SK-N-SH treated with all-trans-retinoic acid at 6 μM for 48 hours (cell line): ENCODE results near the gene YWHAE.

ENCODE experiments used
- ATAC-seq: fragments of 200-7000 bp; cut with Tn5 transposase; 3 replicates; pipeline ENCODE4 v1.9.1; 2020; ENCODE audit warnings: mild to moderate bottlenecking, moderate library complexity
- ARNTL ChIP-seq: fragments of 450-650 bp; formaldehyde crosslinking; IDR thresholded peaks from 2 replicates; pipeline ENCODE4 v1.5.0; 2020; ENCODE audit warnings: low read depth, mild to moderate bottlenecking, moderate library complexity, borderline replicate concordance
- BACH2 ChIP-seq: fragments of 250-450 bp; sonication (Bioruptor Pico); IDR thresholded peaks from 2 replicates; pipeline ENCODE4 v1.9.0; 2021; ENCODE audit warnings: mild to moderate bottlenecking, borderline replicate concordance
- CREB5 ChIP-seq: fragments of 250-450 bp; sonication (Bioruptor Pico); IDR thresholded peaks from 2 replicates; pipeline ENCODE4 v1.5.1; 2020; ENCODE audit warnings: low read depth, mild to moderate bottlenecking, moderate library complexity
- CSDC2 ChIP-seq: fragments of 250-450 bp; sonication (Bioruptor Pico); IDR thresholded peaks from 2 replicates; pipeline ENCODE4 v1.5.0; 2020; ENCODE audit warnings: mild to moderate bottlenecking, moderate library complexity
- ESRRG ChIP-seq: fragments of 250-450 bp; sonication (Bioruptor Pico); IDR thresholded peaks from 2 replicates; pipeline ENCODE4 v1.6.1; 2021; ENCODE audit warnings: mild to moderate bottlenecking
- GLIS3 ChIP-seq: fragments of 250-450 bp; sonication (Bioruptor Pico); IDR thresholded peaks from 2 replicates; pipeline ENCODE4 v1.5.0; 2020; ENCODE audit warnings: mild to moderate bottlenecking, moderate library complexity
- ISL1 ChIP-seq: fragments of 250-450 bp; sonication (Bioruptor Pico); IDR thresholded peaks from 2 replicates; pipeline ENCODE4 v2.1.2; 2022; ENCODE audit warnings: mild to moderate bottlenecking, moderate library complexity
- OSR1 ChIP-seq: fragments of 250-450 bp; sonication (Bioruptor Pico); IDR thresholded peaks from 2 replicates; pipeline ENCODE4 v1.8.0; 2022; ENCODE audit warnings: moderate library complexity, mild to moderate bottlenecking, inconsistent platforms
- PATZ1 ChIP-seq: fragments of 250-450 bp; sonication (Bioruptor Pico); IDR thresholded peaks from 2 replicates; pipeline ENCODE4 v1.8.0; 2020; ENCODE audit warnings: mild to moderate bottlenecking, moderate library complexity, borderline replicate concordance
- PPARA ChIP-seq: fragments of 250-450 bp; sonication (Bioruptor Pico); IDR thresholded peaks from 2 replicates; pipeline ENCODE4 v1.5.0; 2020; ENCODE audit warnings: mild to moderate bottlenecking, borderline replicate concordance
- RARB ChIP-seq: fragments of 250-450 bp; sonication (Bioruptor Pico); IDR thresholded peaks from 2 replicates; pipeline ENCODE4 v1.8.0; 2021; ENCODE audit warnings: mild to moderate bottlenecking, moderate library complexity
- SNAI2 ChIP-seq: fragments of 250-450 bp; sonication (Bioruptor Pico); IDR thresholded peaks from 2 replicates; pipeline ENCODE4 v1.5.0; 2020; ENCODE audit warnings: mild to moderate bottlenecking, moderate library complexity
- ZC3H10 ChIP-seq: fragments of 250-450 bp; sonication (Bioruptor Pico); IDR thresholded peaks from 2 replicates; pipeline ENCODE4 v1.5.1; 2021; ENCODE audit warnings: mild to moderate bottlenecking, moderate library complexity
- ZFP3 ChIP-seq: fragments of 250-450 bp; sonication (Bioruptor Pico); IDR thresholded peaks from 2 replicates; pipeline ENCODE4 v1.5.0; 2020; ENCODE audit warnings: mild to moderate bottlenecking, moderate library complexity
- ZFP30 ChIP-seq: fragments of 450-650 bp; formaldehyde crosslinking; IDR thresholded peaks from 2 replicates; pipeline ENCODE4 v1.5.0; 2022; ENCODE audit warnings: mild to moderate bottlenecking, moderate library complexity
- ZNF565 ChIP-seq: fragments of 450-650 bp; formaldehyde crosslinking; conservative IDR thresholded peaks from 2 replicates; pipeline ENCODE4 v1.5.0; 2020; ENCODE audit warnings: low read depth, mild to moderate bottlenecking, moderate library complexity
- ZNF70 ChIP-seq: fragments of 450-650 bp; formaldehyde crosslinking; IDR thresholded peaks from 2 replicates; pipeline ENCODE4 v1.5.0; 2020; ENCODE audit warnings: mild to moderate bottlenecking, moderate library complexity
- ZNF8 ChIP-seq: fragments of 450-650 bp; formaldehyde crosslinking; IDR thresholded peaks from 2 replicates; pipeline ENCODE4 v1.5.0; 2020; ENCODE audit warnings: mild to moderate bottlenecking, moderate library complexity
- TF ChIP-seq, protein P1 (sequence below): fragments of 250-450 bp; sonication (Bioruptor Pico); IDR thresholded peaks from 2 replicates; pipeline ENCODE4 v1.5.1; 2021; ENCODE audit warnings: mild to moderate bottlenecking, moderate library complexity
- TF ChIP-seq, protein P2 (sequence below): fragments of 250-450 bp; sonication (Bioruptor Pico); IDR thresholded peaks from 2 replicates; pipeline ENCODE4 v1.8.0; 2021; ENCODE audit warnings: low read depth, mild to moderate bottlenecking, moderate library complexity, borderline replicate concordance

The YWHAE gene

DNA sequence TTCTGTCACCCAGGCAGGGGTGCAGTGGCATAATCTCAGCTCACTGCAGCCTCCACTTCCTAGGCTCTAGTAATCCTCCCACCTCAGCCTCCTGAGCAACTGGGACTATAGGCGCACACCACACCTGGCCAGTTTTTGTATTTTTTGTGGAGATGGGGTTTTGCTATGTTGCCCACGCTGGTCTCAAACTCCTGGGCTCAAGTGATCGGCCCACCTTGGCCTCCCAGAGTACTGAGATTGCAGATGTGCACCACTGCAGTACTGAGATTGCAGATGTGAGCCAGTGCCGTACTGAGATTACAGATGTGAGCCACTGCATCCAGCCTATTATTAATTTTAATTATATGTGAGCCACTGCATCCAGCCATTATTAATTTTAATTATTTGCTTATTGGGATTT is 42.2 kb upstream of the YWHAE start (continued):
- TF ChIP-seq, protein P1, sequence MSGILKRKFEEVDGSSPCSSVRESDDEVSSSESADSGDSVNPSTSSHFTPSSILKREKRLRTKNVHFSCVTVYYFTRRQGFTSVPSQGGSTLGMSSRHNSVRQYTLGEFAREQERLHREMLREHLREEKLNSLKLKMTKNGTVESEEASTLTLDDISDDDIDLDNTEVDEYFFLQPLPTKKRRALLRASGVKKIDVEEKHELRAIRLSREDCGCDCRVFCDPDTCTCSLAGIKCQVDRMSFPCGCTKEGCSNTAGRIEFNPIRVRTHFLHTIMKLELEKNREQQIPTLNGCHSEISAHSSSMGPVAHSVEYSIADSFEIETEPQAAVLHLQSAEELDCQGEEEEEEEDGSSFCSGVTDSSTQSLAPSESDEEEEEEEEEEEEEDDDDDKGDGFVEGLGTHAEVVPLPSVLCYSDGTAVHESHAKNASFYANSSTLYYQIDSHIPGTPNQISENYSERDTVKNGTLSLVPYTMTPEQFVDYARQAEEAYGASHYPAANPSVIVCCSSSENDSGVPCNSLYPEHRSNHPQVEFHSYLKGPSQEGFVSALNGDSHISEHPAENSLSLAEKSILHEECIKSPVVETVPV (CRISPR knock-in tag), result no peak
- no peak for TF ChIP-seq RARB (CRISPR knock-in tag)
- TF ChIP-seq PATZ1 (CRISPR knock-in tag), result no peak
- no peak for TF ChIP-seq SNAI2 (CRISPR knock-in tag)
- TF ChIP-seq ISL1, result no peak
- TF ChIP-seq ZNF565 (CRISPR knock-in tag), result no peak
- TF ChIP-seq ZC3H10 (CRISPR knock-in tag), result no peak
- no peak for TF ChIP-seq OSR1 (CRISPR knock-in tag)
- no peak for TF ChIP-seq CSDC2 (CRISPR knock-in tag)
- TF ChIP-seq ZNF70 (CRISPR knock-in tag), result no peak
- TF ChIP-seq CREB5 (CRISPR knock-in tag), result no peak
- no peak for TF ChIP-seq ZFP30 (CRISPR knock-in tag)
- no peak for TF ChIP-seq BACH2 (CRISPR knock-in tag)
- TF ChIP-seq ARNTL (CRISPR knock-in tag), result no peak
- TF ChIP-seq ZFP3, result no peak

GRCh38 chr17:1440921-1441320 is 40.9 kb upstream of the YWHAE start:
- no peak for ATAC-seq
- TF ChIP-seq SNAI2 (CRISPR knock-in tag) (no peak), ISL1 (no peak), OSR1 (CRISPR knock-in tag) (no peak), GLIS3 (CRISPR knock-in tag) (no peak), ZC3H10 (CRISPR knock-in tag) (no peak), RARB (CRISPR knock-in tag) (no peak), ESRRG (CRISPR knock-in tag) (no peak), PATZ1 (CRISPR knock-in tag) (no peak), ZNF8 (no peak)
- TF ChIP-seq, protein P2, sequence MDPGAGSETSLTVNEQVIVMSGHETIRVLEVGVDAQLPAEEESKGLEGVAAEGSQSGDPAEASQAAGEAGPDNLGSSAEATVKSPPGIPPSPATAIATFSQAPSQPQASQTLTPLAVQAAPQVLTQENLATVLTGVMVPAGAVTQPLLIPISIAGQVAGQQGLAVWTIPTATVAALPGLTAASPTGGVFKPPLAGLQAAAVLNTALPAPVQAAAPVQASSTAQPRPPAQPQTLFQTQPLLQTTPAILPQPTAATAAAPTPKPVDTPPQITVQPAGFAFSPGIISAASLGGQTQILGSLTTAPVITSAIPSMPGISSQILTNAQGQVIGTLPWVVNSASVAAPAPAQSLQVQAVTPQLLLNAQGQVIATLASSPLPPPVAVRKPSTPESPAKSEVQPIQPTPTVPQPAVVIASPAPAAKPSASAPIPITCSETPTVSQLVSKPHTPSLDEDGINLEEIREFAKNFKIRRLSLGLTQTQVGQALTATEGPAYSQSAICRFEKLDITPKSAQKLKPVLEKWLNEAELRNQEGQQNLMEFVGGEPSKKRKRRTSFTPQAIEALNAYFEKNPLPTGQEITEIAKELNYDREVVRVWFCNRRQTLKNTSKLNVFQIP (CRISPR knock-in tag), result no peak
- TF ChIP-seq, protein P1 (CRISPR knock-in tag), result no peak

DNA sequence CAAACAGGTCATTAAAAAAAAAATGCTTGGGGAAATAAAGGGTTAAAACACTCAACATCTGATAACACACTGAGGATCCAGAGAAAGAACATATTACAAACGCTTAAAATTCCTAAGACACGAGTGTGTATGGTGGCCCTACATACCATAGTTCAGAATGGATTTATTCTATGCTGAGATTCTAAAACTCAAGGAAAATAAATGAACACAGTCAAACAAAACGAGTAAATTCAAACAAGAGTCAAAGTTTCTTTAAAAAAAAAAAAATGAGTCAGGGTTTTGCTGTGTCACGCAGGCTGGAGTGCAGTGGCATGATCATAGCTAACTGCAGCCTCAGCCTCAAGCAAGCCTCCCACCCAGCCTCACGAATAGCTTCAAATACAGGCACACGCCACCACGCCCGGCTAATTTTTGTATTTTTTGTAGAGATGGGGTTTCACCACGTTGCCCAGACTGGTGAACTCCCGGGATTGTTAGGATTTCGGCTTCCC is 38.6 kb upstream of the YWHAE start:
- peak; percentile 81 for ATAC-seq
- TF ChIP-seq ISL1, result no peak
- TF ChIP-seq, protein P2 (CRISPR knock-in tag), result no peak
- TF ChIP-seq, protein P1 (CRISPR knock-in tag), result no peak
- TF ChIP-seq ARNTL (CRISPR knock-in tag), result no peak
- TF ChIP-seq ZNF565 (CRISPR knock-in tag), result no peak
- no peak for TF ChIP-seq PPARA (CRISPR knock-in tag)
- no peak for TF ChIP-seq ZFP3
- no peak for TF ChIP-seq CSDC2 (CRISPR knock-in tag)
- TF ChIP-seq PATZ1 (CRISPR knock-in tag), result no peak
- no peak for TF ChIP-seq RARB (CRISPR knock-in tag)
- no peak for TF ChIP-seq ESRRG (CRISPR knock-in tag)
